HG02870 (cell line): Measurements from ENCODE around the gene AFAP1L2.

Experiments
- ATAC-seq: cut with Tn5 transposase; IDR thresholded peaks from one replicate; pipeline ENCODE4 v1.9.1; 2021; ENCODE audit warnings: mild to moderate bottlenecking, moderate library complexity; ENCODE audit not compliant: unreplicated experiment

Gene AFAP1L2

DNA sequence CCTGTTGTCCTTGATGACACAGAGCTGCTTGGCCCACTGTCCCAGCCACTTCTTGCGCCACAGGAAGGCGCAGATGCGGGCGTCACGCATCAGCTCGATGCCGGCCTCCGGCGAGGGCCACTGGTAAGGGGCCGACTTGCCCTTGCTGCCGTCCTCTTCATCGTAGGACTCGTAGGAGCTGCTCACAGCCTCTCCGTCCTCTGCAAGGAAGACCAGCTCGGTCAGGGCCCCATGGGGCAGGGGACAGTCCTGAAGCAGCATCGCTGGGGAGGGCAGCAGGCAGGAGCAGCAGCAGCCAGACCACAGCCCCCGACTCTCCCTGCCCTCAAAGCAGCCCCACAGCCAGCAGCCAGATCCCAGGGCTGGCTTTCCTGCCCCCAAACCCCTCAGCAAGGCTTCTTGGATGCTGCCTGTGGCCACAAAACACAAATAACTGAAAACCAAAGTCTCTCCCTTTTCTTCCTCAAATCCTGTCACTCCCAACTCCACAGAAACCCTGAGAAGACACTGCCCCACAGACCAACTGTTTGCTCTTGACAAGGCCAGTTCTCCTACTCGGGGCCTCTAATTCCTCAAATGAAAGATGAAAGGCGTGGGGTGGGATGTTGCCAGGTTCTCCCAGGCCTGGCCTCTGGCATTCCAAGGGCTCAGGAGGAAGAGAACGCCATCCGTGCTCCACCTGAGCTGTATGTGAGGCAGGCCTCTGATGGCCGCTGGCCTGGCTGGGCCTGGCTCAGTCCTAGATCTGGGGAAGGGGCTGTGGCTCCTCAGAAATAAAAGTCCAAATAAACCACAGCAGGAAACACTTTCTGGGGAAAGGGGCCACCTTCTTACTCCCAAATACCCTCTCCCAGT is 88.5 kb downstream of the AFAP1L2 start:
- no peak for ATAC-seq

GRCh38 chr10:114313866-114314265 is 90.4 kb downstream of the AFAP1L2 start:
- no peak for ATAC-seq

DNA sequence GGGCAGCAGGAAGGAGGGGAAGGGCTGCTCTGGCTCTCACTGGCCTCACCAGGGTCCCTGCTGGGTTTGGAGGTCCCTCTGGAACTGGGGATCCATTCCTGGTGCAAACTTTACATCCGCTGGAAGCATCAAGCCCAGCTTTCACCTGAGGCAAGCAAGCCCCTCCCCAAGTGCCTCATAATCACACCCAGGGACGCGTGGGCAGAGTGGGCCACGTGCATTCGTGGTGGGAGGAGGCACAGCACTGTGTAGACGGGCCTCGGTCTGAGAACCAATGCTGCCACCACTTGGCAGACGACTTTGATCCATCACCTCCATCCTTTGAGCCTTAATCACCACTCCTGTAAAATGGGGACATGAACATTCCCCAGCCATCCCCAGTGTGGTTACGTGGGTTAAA is 91.2 kb downstream of the AFAP1L2 start:
- no peak for ATAC-seq

DNA sequence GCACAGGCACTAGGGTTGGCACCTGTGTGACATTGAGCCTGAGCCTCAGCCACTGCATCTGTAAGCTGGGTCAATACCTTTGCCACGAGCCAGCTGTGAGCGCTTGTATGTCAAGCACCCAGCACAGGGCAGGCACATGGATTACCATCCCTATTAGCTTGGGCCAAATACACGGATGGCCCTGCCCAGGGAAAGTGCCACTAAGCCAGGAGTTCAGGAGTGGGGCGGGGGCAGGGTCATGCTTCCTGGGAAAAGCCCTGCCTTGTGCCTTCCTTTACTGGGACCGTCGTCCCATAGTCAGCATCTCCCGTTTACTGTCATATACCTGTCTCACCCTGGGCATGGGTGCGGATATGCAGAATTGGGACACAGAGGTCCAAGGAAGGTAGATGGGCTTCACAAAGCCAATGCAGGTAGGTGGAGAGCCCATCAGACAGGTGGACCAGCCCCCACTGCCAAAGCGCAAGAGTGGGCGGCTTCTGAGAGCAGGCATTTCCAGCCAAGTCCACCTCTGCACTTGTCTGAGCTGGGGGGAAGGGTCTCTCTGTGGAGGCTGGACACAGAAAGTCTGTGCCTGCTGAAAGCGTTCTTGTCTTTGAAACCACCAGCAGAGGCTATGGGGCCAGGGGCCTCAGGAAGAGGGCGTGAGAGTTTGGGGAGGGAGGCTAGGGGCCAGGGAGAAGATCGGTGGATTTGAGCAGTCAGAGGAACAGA is 92.6 kb downstream of the AFAP1L2 start:
- ATAC-seq: no peak

DNA sequence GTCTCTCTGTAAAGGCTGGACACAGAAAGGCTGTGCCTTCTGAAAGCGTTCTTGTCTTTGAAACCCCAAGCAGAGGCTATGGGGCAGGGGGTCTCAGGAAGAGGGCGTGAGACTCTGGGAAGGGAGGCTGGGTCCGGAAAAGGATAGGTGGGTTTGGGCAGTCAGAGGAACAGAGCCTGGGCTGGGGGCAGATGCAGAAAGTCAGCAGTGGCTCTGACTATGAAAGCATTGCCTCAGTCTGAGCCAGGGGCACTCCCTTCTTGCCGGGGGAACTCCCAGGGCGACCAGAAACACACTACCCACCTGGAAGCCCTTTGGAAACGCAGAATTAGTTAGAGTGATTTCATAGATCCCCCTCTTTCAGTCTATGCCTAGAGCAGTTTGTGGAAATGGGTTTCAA is 93.3 kb downstream of the AFAP1L2 start:
- ATAC-seq: no peak

DNA sequence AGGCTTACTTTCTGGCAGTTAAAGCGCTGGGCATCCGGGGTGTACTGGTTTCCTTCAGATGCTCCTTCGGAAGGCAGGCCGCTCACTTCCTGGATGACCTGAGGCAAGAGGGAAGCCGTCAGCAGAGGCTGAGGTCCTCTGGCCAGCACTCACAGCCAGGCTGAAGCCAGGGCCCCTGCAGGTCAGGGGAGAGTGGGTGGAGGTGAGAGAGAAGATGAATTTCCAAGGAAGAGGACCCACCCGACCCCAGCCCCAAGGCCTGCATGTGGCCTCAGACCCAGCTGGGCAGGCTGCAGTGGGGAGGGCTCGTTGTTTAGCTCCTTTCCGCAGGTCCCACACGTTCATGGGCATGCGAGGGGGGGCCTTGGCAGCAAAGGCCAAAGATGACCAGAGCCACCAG is 94.0 kb downstream of the AFAP1L2 start:
- no peak for ATAC-seq

GRCh38 chr10:114309364-114309651 is 95.0 kb downstream of the AFAP1L2 start:
- no peak for ATAC-seq

DNA sequence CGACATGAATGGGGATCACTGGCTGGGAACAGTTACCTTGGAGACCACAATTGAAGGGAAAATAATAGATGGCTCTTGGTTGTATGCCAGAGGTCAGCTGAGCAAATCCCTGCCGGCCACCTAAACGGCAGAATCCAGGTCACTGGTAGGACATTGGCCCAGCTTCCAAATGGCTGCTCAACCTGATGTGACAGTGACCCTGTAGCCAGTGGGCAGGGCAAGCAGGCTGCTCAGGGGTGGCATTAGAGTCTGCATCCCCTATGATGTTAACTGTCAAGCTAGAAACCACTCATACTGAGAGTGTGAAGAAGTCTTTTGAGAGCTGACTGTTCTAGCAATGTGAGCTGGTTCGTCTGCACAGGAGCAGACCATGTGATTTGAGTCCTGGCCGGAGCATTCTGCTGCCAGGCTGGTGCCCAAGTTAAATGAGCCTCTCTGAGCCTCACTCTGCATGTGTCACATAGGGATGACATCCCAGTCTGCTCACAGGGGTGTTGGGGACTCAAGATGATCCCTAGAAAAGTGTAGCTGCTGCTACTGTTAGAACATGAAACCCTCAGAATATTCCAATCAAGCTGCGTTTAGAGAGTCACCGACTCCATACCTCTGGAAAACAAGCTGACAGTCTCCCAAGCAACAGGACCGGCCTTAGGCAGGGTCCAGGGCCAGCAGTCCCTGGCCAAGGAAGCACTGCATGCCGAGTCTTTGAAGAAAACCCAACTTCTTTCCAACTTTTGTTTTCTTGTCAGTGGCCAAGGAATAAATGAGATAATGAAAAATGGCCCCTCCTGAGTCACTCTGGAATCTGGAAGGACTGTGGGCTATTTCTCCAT is 95.6 kb downstream of the AFAP1L2 start:
- ATAC-seq: no peak

DNA sequence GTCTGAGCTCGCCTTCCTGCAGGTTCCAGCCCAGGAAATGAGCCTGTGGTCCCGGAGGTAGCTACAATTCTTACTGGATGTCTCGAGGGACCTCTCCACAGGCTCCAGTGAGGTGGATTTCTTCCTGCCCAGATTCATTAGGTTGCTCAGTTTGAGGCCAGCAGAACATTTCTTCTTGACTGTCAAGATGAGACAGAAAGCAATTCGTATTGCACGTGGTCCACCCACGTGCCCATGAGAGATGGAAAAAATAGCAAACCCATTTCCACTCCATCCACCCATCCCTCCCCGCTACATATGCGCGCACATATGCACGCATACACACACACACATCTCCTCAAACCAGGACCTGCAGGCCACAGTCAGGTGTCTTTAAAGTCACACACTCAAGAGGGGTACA is 96.6 kb downstream of the AFAP1L2 start:
- ATAC-seq: no peak

DNA sequence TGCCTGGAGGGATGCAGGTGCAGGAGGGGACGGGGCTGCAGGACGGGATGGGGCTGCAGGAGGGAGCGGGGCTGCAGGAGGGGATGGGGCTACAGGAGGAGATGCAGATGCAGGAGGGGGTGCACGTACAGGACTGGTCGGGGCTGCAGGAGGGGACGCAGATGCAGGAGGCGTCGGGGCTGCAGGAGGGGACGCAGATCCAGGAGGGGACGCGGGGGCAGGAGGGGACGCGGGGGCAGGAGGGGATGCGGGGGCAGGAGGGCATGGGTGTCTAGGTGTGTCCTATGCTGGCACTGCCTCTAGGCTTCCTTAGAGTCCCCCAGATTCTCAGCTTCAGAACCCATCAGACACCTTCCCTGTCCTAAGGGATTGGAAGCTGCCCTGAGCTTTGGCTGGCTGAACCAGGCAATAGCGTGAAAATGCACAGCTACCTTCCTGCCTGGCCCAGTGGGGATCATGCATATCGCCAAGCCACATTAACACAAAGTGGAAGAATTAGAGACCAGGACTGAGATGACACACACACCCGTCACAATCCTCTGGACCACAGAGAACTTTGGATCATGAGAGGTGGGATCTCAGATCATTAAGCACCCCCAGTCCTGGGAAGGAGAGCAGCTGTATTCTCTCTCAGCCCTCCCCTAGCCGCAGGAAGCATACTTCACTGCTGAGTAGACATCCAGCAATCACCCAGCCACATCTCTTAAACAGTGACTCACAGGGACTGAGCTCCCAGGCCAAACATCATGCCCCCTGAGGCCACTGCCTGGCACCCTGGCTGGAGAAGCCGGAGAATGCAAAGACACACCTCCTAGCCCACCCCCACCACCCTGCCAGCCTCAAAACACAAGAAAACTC is 98.0 kb downstream of the AFAP1L2 start:
- no peak for ATAC-seq

DNA sequence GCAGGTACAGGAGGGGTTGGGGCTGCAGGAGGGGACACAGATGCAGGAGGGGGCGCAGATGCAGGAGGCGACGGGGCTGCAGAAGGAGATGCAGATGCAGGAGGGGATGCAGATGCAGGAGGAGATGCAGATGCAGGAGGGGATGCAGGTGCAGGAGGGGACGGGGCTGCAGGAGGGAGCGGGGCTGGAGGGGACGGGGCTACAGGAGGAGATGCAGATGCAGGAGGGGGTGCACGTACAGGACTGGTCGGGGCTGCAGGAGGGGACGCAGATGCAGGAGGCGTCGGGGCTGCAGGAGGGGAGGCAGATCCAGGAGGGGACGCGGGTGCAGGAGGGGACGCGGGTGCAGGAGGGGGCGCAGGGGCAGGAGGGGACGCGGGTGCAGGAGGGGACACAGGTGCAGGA is 98.8 kb downstream of the AFAP1L2 start:
- no peak for ATAC-seq

GRCh38 chr10:114304571-114305421 is 99.5 kb downstream of the AFAP1L2 start:
- peak; percentile 56 for ATAC-seq

DNA sequence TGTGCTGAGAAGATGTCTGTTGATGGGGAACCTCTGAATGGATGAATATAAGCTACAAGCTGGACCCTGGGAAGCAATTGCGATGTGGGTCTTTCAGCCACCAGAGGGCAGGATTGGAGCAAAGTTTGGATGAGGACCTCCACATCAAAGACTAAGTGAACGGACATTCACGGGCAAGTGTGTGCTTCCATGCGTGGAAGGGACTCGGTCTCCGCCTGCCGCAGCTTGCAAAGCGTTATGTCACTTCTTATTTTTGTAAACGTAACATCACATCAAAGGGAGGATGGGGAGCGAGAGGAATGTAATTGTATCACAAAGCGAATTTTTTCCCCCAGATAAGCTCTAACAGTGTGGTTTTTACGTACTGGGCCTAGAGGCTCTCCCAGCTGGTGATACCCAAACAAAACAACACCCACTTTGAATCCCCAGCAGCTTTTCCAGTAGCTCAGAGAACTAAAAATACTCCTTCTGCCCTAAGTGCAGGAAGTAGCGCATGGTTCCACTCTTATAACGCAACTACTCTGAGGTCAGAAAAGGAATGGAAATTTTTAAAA is 100.2 kb downstream of the AFAP1L2 start:
- ATAC-seq: peak; percentile 73

GRCh38 chr10:114303556-114303955 is 100.7 kb downstream of the AFAP1L2 start:
- ATAC-seq: peak; percentile 3

DNA sequence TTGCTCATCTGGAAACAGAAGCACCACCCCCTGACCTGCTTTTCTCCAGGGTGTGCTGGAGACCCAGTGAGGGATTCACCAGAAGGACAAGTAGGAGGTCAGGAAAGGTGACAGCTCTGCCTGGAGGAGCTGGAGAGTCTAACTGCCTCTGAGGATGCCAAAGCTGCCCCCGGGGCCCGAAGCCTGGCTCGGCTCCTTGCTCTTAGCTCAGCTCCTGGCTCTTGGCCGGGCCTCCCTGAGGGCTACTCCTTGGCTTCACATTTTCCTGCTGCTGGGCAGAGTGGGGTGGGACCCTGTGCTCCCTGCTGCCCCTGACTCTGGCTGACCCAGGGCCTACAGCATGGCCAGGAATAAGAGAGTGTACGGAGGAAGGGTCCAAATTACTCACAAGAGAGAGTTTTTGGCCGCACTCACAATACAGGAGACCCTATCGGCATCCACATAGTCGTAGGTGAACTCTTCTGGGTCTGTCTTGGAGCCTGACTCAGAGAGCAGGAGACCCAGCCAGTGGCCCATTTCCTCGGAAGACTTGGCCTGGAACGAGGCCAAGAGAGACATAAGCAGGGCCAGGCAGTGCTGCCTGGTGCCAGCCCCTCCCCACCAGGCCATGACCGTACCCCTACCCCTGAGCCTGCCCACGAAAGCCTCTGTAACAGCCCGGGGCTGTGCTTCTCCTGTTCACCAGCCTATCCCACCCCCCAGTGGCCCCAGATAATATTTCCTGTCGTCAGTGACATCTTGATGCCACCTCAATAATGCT is 102.2 kb downstream of the AFAP1L2 start:
- no peak for ATAC-seq

DNA sequence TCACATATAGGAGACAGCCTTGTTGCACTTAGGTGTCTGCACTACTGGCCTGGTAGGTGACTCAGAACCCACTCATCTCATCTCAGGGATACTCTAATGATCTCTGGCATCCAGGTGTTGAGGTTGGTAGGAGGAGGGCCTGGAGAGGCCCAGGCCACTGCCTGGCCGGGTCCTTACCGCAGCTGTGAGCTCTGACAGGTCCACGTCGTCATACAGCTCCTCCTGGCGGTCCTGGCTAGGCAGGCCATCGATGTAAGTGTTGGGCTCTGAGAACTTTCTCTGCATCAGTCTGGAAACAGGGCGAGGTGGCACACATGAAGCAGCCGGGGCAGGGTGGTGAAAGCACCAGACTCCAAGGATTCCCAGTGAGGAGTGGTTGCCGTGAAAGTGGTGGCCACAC is 103.1 kb downstream of the AFAP1L2 start:
- ATAC-seq: no peak

GRCh38 chr10:114300036-114300645 is 104.2 kb downstream of the AFAP1L2 start:
- no peak for ATAC-seq

- no peak for ATAC-seq
Observed at GRCh38 chr10:114297136-114297705, 107.1 kb downstream of the AFAP1L2 start.
